Panc1 (cell line): Measurements from ENCODE around the gene MST1R. TPM values are rescaled to one million over a fixed set of nuclear protein-coding genes. Genes with fewer than 3 reads are reported as not detected.

Experiments used
- ATAC-seq: fragments of 200-7000 bp; cut with Tn5 transposase; 2 replicates; pipeline ENCODE4 v1.9.1; 2020; ENCODE audit warnings: mild to moderate bottlenecking, moderate library complexity
- BruUV-seq: library from RNA; stranded (reverse); fragments of 400-500 nt; replicated peaks from 2 replicates; lab custom pipeline; 2021; lab: Mats Ljungman, UMichigan
- CTCF ChIA-PET: fragments of 300-600 bp; sonication (Branson Sonifier 250); formaldehyde crosslinking; loops from one replicate; lab custom pipeline; 2022; ENCODE audit warnings: antibody characterized with exemption; lab: Charles Lee
- POLR2A ChIA-PET: fragments of 300-600 bp; sonication (Branson Sonifier 250); formaldehyde crosslinking; loops from one replicate; lab custom pipeline; 2022; ENCODE audit warnings: antibody characterized with exemption; lab: Charles Lee
- DNase-seq: peaks from one replicate; pipeline ENCODE4 v3.0.0-alpha.2; 2010; ENCODE audit warnings: low read depth, low spot score
- H3K27ac ChIP-seq: 2 replicates; pipeline ENCODE4 v1.5.1; 2011; ENCODE audit warnings: mild to moderate bottlenecking, low read length, inconsistent platforms
- H3K27me3 ChIP-seq: fragments of 200-500 bp; sonication (Bioruptor generic); 2 replicates; pipeline ENCODE4 v1.6.0; 2014; ENCODE audit warnings: low read length, inconsistent platforms; ENCODE audit not compliant: control insufficient read depth, insufficient read depth
- H3K36me3 ChIP-seq: fragments of 200-500 bp; sonication (Bioruptor generic); 2 replicates; pipeline ENCODE4 v1.5.1; 2014; ENCODE audit warnings: inconsistent platforms, mild to moderate bottlenecking, low read length, moderate library complexity; ENCODE audit not compliant: control insufficient read depth, insufficient read depth
- H3K4me1 ChIP-seq: 2 replicates; pipeline ENCODE4 v1.5.1; 2011; ENCODE audit warnings: inconsistent platforms, mild to moderate bottlenecking, low read length, moderate library complexity; ENCODE audit not compliant: control insufficient read depth, insufficient read depth
- H3K4me3 ChIP-seq, 2 experiments: 2 replicates each; pipeline ENCODE4 v1.5.1; 2011 to 2012; ENCODE audit warnings: low read depth in 2 of 2, low read length in 2 of 2, mild to moderate bottlenecking in 2 of 2, inconsistent platforms in 1 of 2, moderate library complexity in 1 of 2
- H3K9me3 ChIP-seq: fragments of 200-500 bp; sonication (Bioruptor generic); 2 replicates; pipeline ENCODE4 v1.5.1; 2014; ENCODE audit warnings: low read depth, mild to moderate bottlenecking, inconsistent platforms, low read length, moderate library complexity; ENCODE audit not compliant: control insufficient read depth, insufficient read depth
- POLR2AphosphoS5 ChIP-seq: IDR thresholded peaks from 2 replicates; pipeline ENCODE4 v1.6.1; 2012; ENCODE audit warnings: mild to moderate bottlenecking, low read depth, low read length, moderate library complexity
- SIN3A ChIP-seq: IDR thresholded peaks from 2 replicates; pipeline ENCODE4 v1.6.1; 2012; ENCODE audit warnings: low read depth, mild to moderate bottlenecking, low read length, moderate library complexity, borderline replicate concordance; ENCODE audit not compliant: insufficient read depth
- TCF7L2 ChIP-seq: IDR thresholded peaks from 2 replicates; pipeline ENCODE4 v1.6.1; 2011; ENCODE audit warnings: mild to moderate bottlenecking, low read depth, low read length, inconsistent platforms
- in situ Hi-C: cut with HindIII; loops from 2 replicates; pipeline ENCODE4 v1.10.0; 2016; ENCODE audit warnings: low sequenced_read_pairs, low pct_unique_long_range_greater_than_20kb
- intact Hi-C: fragments of 100-400 bp; cut with micrococcal nuclease; formaldehyde crosslinking; loops from one replicate; pipeline ENCODE4 v1.10.0; 2022; ENCODE audit not compliant: unreplicated experiment
- total RNA-seq: library from RNA; stranded (reverse); gene quantifications from one replicate; pipeline ENCODE4 v1.2.1, GENCODE V29; 2021; ENCODE audit not compliant: unreplicated experiment
- TF ChIP-seq, protein P1 (sequence below), 2 experiments: IDR thresholded peaks; 2 replicates each; pipeline ENCODE4 v1.6.1; 2011 to 2012; ENCODE audit warnings: low read depth in 2 of 2, control low read depth in 1 of 2, low read length in 1 of 2, mild to moderate bottlenecking in 1 of 2, moderate library complexity in 1 of 2; ENCODE audit not compliant: insufficient read depth in 1 of 2
- TF ChIP-seq, protein P2 (sequence below): fragments of 450-650 bp; IDR thresholded peaks from 2 replicates; pipeline ENCODE4 v1.5.1; 2017; ENCODE audit warnings: mild to moderate bottlenecking

Gene MST1R
- total RNA-seq, 1 experiment from 2014 or later = 27.5 TPM

- no peaks in the 10 kb centered on the region for H3K9me3 ChIP-seq
- intact Hi-C loops = no loop called here
- ChIA-PET POLR2A (interaction anchor here (0.5 kb wide), 1 partner anchor 114 kb away, joined by 3 read pairs; no protein-coding TSS in a partner anchor), CTCF (no interaction called here)
- H3K4me1 ChIP-seq = peaks cover 12% of the 10 kb centered on the region
- no TSS peak for BruUV-seq
- DNase-seq (no peak), ATAC-seq (no peak)
- H3K36me3 ChIP-seq = no peaks in the 10 kb centered on the region
- in situ Hi-C loops = no loop called here
- H3K4me3 ChIP-seq = no peak overlapping the region
- TF ChIP-seq, protein P1, sequence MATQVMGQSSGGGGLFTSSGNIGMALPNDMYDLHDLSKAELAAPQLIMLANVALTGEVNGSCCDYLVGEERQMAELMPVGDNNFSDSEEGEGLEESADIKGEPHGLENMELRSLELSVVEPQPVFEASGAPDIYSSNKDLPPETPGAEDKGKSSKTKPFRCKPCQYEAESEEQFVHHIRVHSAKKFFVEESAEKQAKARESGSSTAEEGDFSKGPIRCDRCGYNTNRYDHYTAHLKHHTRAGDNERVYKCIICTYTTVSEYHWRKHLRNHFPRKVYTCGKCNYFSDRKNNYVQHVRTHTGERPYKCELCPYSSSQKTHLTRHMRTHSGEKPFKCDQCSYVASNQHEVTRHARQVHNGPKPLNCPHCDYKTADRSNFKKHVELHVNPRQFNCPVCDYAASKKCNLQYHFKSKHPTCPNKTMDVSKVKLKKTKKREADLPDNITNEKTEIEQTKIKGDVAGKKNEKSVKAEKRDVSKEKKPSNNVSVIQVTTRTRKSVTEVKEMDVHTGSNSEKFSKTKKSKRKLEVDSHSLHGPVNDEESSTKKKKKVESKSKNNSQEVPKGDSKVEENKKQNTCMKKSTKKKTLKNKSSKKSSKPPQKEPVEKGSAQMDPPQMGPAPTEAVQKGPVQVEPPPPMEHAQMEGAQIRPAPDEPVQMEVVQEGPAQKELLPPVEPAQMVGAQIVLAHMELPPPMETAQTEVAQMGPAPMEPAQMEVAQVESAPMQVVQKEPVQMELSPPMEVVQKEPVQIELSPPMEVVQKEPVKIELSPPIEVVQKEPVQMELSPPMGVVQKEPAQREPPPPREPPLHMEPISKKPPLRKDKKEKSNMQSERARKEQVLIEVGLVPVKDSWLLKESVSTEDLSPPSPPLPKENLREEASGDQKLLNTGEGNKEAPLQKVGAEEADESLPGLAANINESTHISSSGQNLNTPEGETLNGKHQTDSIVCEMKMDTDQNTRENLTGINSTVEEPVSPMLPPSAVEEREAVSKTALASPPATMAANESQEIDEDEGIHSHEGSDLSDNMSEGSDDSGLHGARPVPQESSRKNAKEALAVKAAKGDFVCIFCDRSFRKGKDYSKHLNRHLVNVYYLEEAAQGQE (IDR thresholded peaks at IDR 0.05; ENCODE audit: insufficient read depth in 1 of 2, low read depth in 2 of 2, low read length in 1 of 2) = no peak
- TF ChIP-seq TCF7L2 = no peak
- no peaks in the 10 kb centered on the region for H3K27me3 ChIP-seq
- no peak overlapping the region for H3K27ac ChIP-seq
Observed at GRCh38 chr3:49896345-49896744, 7.3 kb downstream of the MST1R start.

GRCh38 chr3:49895791-49896190, 7.9 kb downstream of the MST1R start:
- DNase-seq (no peak), ATAC-seq (no peak)
- in situ Hi-C loops = no loop called here
- Histone ChIP-seq H3K36me3 (no peaks in the 10 kb centered on the region), H3K4me3 (no peak overlapping the region), H3K27me3 (no peaks in the 10 kb centered on the region), H3K4me1 (peaks cover 7% of the 10 kb centered on the region), H3K9me3 (no peaks in the 10 kb centered on the region), H3K27ac (no peak overlapping the region)
- ChIA-PET CTCF (no interaction called here), POLR2A (interaction anchor here (0.5 kb wide), 1 partner anchor 114 kb away, joined by 3 read pairs; no protein-coding TSS in a partner anchor)
- TF ChIP-seq, protein P2, sequence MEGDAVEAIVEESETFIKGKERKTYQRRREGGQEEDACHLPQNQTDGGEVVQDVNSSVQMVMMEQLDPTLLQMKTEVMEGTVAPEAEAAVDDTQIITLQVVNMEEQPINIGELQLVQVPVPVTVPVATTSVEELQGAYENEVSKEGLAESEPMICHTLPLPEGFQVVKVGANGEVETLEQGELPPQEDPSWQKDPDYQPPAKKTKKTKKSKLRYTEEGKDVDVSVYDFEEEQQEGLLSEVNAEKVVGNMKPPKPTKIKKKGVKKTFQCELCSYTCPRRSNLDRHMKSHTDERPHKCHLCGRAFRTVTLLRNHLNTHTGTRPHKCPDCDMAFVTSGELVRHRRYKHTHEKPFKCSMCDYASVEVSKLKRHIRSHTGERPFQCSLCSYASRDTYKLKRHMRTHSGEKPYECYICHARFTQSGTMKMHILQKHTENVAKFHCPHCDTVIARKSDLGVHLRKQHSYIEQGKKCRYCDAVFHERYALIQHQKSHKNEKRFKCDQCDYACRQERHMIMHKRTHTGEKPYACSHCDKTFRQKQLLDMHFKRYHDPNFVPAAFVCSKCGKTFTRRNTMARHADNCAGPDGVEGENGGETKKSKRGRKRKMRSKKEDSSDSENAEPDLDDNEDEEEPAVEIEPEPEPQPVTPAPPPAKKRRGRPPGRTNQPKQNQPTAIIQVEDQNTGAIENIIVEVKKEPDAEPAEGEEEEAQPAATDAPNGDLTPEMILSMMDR = no peak
- TF ChIP-seq, protein P1 (IDR thresholded peaks at IDR 0.05; ENCODE audit: insufficient read depth in 1 of 2, low read depth in 2 of 2, low read length in 1 of 2) = no peak
- TF ChIP-seq SIN3A (no peak), TCF7L2 (no peak), POLR2AphosphoS5 (no peak)
- no TSS peak for BruUV-seq
- intact Hi-C loops = no loop called here
